Measurements from ENCODE around the gene CBFA2T3.

GRCh38 chr16:88979353-88980015 lies 2.5 kb upstream of the CBFA2T3 start:
- TF ChIP-seq POLR2AphosphoS5 (IDR thresholded peaks at IDR 0.05) (no peak), CTCF (IDR thresholded peaks at IDR 0.05) (no peak), POLR2A (IDR thresholded peaks at IDR 0.05) (no peak), EP300 (IDR thresholded peaks at IDR 0.05; ENCODE audit: low read depth) (no peak)
